ENCODE data around the gene E2F8. TPM values are rescaled to one million over a fixed set of nuclear protein-coding genes. Genes with fewer than 3 reads are reported as not detected.

Gene E2F8
- total RNA-seq, 2 donors from 2014 or later = 1.7 to 2.2 TPM

DNA sequence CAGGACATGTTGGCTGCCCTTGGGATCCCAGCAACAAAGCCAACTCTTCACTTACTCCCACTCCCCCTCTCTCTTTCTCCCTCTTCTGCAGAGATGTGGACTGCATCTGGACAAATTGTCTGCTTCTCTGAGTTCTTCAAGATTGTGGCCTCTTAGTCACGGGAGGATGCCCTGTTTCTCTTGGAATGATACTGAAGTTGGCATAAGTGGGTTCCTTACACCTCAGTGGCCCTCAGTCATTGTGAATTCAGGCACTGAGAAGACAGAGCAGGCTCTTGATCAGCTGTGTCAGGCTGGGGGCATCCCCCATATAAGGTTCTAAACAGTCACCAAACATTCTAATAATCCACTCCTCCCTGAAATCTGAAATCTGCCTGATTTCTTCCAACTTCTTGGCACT is 6.1 kb upstream of the E2F8 start:
- TF ChIP-seq, protein P1, sequence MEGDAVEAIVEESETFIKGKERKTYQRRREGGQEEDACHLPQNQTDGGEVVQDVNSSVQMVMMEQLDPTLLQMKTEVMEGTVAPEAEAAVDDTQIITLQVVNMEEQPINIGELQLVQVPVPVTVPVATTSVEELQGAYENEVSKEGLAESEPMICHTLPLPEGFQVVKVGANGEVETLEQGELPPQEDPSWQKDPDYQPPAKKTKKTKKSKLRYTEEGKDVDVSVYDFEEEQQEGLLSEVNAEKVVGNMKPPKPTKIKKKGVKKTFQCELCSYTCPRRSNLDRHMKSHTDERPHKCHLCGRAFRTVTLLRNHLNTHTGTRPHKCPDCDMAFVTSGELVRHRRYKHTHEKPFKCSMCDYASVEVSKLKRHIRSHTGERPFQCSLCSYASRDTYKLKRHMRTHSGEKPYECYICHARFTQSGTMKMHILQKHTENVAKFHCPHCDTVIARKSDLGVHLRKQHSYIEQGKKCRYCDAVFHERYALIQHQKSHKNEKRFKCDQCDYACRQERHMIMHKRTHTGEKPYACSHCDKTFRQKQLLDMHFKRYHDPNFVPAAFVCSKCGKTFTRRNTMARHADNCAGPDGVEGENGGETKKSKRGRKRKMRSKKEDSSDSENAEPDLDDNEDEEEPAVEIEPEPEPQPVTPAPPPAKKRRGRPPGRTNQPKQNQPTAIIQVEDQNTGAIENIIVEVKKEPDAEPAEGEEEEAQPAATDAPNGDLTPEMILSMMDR (IDR thresholded peaks at IDR 0.05) = no peak
- Histone ChIP-seq H3K27ac (no peak overlapping the region), H3K9me3 (no peaks in the 10 kb centered on the region), H3K36me3 (no peaks in the 10 kb centered on the region), H3K4me3 (no peak overlapping the region), H3K4me1 (peaks cover 0 to 10% of the 10 kb centered on the region in 2 donors), H3K27me3 (peaks cover 6 to 11% of the 10 kb centered on the region in 2 donors)
- no peak for DNase-seq (ENCODE audit: low spot score)

DNA sequence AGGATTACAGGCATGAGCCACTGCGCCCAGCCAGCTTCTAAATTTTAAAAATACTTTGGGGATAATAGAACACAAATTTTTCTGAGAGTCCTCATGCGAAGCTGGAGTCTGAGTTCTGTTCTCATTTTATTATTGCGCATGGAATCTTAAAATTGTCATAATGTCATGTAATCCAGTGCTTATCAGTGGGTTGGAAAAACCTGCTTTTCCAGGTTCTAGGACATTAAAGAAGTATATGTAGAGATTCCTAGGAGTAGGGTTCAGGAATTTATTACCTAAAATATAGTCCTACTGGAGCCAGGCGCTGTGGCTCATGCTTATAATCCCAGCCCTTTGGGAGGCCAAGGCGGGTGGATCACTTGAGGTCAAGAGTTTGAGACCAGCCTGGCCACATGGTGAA is 4.6 kb upstream of the E2F8 start:
- peaks cover 8 to 16% of the 10 kb centered on the region in 2 donors for H3K27me3 ChIP-seq
- H3K9me3 ChIP-seq = no peaks in the 10 kb centered on the region
- no peak overlapping the region for H3K27ac ChIP-seq
- no peak for DNase-seq (ENCODE audit: low spot score)
- no peak overlapping the region for H3K4me3 ChIP-seq
- TF ChIP-seq, protein P1 (IDR thresholded peaks at IDR 0.05) = no peak
- no peaks in the 10 kb centered on the region for H3K36me3 ChIP-seq
- H3K4me1 ChIP-seq = peaks cover 0 to 22% of the 10 kb centered on the region in 2 donors

DNA sequence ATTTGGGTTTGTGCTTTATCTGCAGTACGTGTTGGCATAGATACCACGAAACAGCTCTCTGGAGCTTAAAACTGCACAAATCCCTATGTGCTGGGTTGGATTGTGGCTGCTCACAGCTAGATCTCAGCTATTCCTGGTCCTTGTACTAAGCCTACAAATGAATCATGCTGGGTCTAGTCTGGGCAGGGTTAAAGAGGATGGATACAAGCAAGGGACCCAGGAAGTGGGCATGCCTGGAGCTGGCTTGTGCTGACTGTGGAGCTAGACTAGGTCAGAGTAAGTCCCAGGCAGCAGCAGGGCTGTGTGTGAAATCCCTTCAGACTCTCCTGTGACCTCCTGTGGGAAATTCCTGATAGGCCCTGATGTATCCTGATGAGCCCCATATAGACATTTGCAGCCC is 3.9 kb upstream of the E2F8 start:
- no peaks in the 10 kb centered on the region for H3K36me3 ChIP-seq
- no peak for DNase-seq (ENCODE audit: low spot score)
- H3K27me3 ChIP-seq = peaks cover 8 to 16% of the 10 kb centered on the region in 2 donors
- no peak overlapping the region for H3K27ac ChIP-seq
- peaks cover 0 to 25% of the 10 kb centered on the region in 2 donors for H3K4me1 ChIP-seq
- no peaks in the 10 kb centered on the region for H3K9me3 ChIP-seq
- no peak overlapping the region for H3K4me3 ChIP-seq
- TF ChIP-seq, protein P1 (IDR thresholded peaks at IDR 0.05) = no peak

- peaks cover 0 to 28% of the 10 kb centered on the region in 2 donors for H3K4me1 ChIP-seq
- peaks cover 8 to 16% of the 10 kb centered on the region in 2 donors for H3K27me3 ChIP-seq
- TF ChIP-seq, protein P1 (IDR thresholded peaks at IDR 0.05) = no peak
- no peaks in the 10 kb centered on the region for H3K9me3 ChIP-seq
- H3K27ac ChIP-seq = no peak overlapping the region
- no peak overlapping the region for H3K4me3 ChIP-seq
- no peaks in the 10 kb centered on the region for H3K36me3 ChIP-seq
- no peak for DNase-seq (ENCODE audit: low spot score)
Measured at GRCh38 chr11:19244084-19244483, 3.3 kb upstream of the E2F8 start.

DNA sequence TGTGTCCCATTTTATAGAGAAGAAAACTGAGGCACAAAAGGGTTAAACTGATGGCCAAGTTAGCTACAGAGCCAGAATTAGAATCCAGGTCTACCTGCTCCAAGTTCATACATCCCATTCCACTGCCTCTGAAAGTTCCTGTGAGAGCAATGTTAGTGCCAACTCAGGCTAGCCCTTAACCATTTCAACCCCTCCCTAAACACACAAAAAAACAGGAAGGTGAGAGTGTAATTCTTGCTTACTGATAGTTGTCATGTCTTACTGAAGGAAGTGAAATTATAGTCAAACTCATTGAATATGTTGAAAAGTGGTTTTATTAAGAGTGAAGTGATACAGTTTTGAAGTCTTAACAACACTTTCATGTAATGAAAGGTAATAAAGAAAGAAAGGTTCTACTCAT is 2.9 kb upstream of the E2F8 start:
- TF ChIP-seq, protein P1 (IDR thresholded peaks at IDR 0.05) = no peak
- H3K4me1 ChIP-seq = peaks cover 0 to 33% of the 10 kb centered on the region in 2 donors
- H3K4me3 ChIP-seq = no peak overlapping the region
- H3K9me3 ChIP-seq = no peaks in the 10 kb centered on the region
- H3K27me3 ChIP-seq = peaks cover 8 to 16% of the 10 kb centered on the region in 2 donors
- no peak for DNase-seq (ENCODE audit: low spot score)
- no peak overlapping the region for H3K27ac ChIP-seq
- no peaks in the 10 kb centered on the region for H3K36me3 ChIP-seq

- Histone ChIP-seq H3K9me3 (no peaks in the 10 kb centered on the region), H3K27me3 (peaks cover 8 to 16% of the 10 kb centered on the region in 2 donors), H3K4me1 (peaks cover 0 to 33% of the 10 kb centered on the region in 2 donors), H3K36me3 (no peaks in the 10 kb centered on the region), H3K4me3 (no peak overlapping the region), H3K27ac (no peak overlapping the region)
- TF ChIP-seq, protein P1 (IDR thresholded peaks at IDR 0.05) = no peak
- no peak for DNase-seq (ENCODE audit: low spot score)
Measured at GRCh38 chr11:19243143-19243542, 2.4 kb upstream of the E2F8 start.
